PC-9 (cell line): ENCODE results near the gene MYOM1. TPM values are rescaled to one million over a fixed set of nuclear protein-coding genes. Genes with fewer than 3 reads are reported as not detected.

ENCODE experiments used
- BruUV-seq: library from RNA; stranded (reverse); fragments of 400-500 nt; replicated peaks from 2 replicates; lab custom pipeline; 2021; lab: Mats Ljungman, UMichigan
- CTCF ChIA-PET: fragments of 300-600 bp; sonication (Branson Sonifier 250); formaldehyde crosslinking; loops from one replicate; lab custom pipeline; 2022; ENCODE audit warnings: antibody characterized with exemption; lab: Charles Lee
- POLR2A ChIA-PET: fragments of 300-600 bp; sonication (Branson Sonifier 250); formaldehyde crosslinking; loops from one replicate; lab custom pipeline; 2022; ENCODE audit warnings: antibody characterized with exemption; ENCODE audit not compliant: unreplicated experiment; lab: Charles Lee
- DNase-seq, 2 experiments: peaks; one replicate each; pipeline versions ENCODE4 v3.0.0 to v3.0.0-alpha.2; 2015 to 2022; ENCODE audit warnings: mixed read lengths in 1 of 2
- H2AFZ ChIP-seq: fragments of 200-600 bp; sonication (generic); 2 replicates; pipeline ENCODE4 v1.8.1; 2017; ENCODE audit warnings: antibody characterized with exemption
- H3F3A ChIP-seq: fragments of 200-600 bp; sonication (generic); 2 replicates; pipeline ENCODE4 v1.8.1; 2017; ENCODE audit warnings: antibody characterized with exemption, mild to moderate bottlenecking, low read depth; ENCODE audit not compliant: insufficient read depth
- H3K27ac ChIP-seq: fragments of 200-600 bp; sonication (generic); 2 replicates; pipeline ENCODE4 v1.6.1; 2016; ENCODE audit warnings: mixed run types
- H3K27me3 ChIP-seq: fragments of 200-600 bp; sonication (generic); 2 replicates; pipeline ENCODE4 v1.6.1; 2016; ENCODE audit warnings: low read depth, mixed run types; ENCODE audit not compliant: insufficient read depth
- H3K36me3 ChIP-seq: fragments of 200-600 bp; sonication (generic); 2 replicates; pipeline ENCODE4 v1.6.1; 2016; ENCODE audit warnings: low read depth, mixed run types
- H3K4me1 ChIP-seq: fragments of 200-600 bp; sonication (generic); replicated peaks from 2 replicates; pipeline ENCODE4 v1.6.1; 2016; ENCODE audit warnings: mixed run types; ENCODE audit not compliant: insufficient read depth
- H3K4me2 ChIP-seq: fragments of 200-600 bp; sonication (generic); 2 replicates; pipeline ENCODE4 v1.6.1; 2017; ENCODE audit warnings: mixed run types
- H3K4me3 ChIP-seq: fragments of 200-600 bp; sonication (generic); 2 replicates; pipeline ENCODE4 v1.6.1; 2016; ENCODE audit warnings: mixed run types
- H3K79me2 ChIP-seq: fragments of 200-600 bp; sonication (generic); 2 replicates; pipeline ENCODE4 v1.6.1; 2017; ENCODE audit warnings: low read depth, mixed run types
- H3K9me2 ChIP-seq: fragments of 200-600 bp; sonication (generic); 2 replicates; pipeline ENCODE4 v1.8.1; 2017; ENCODE audit warnings: mild to moderate bottlenecking; ENCODE audit not compliant: insufficient read depth
- H3K9me3 ChIP-seq: fragments of 200-600 bp; sonication (generic); 2 replicates; pipeline ENCODE4 v1.8.1; 2016; ENCODE audit warnings: low read depth; ENCODE audit not compliant: insufficient read depth
- H4K20me1 ChIP-seq: fragments of 200-600 bp; sonication (generic); 2 replicates; pipeline ENCODE4 v1.8.1; 2017; ENCODE audit not compliant: insufficient read depth
- EZH2 ChIP-seq: fragments of 200-600 bp; sonication (generic); IDR thresholded peaks from 2 replicates; pipeline ENCODE4 v1.8.0; 2017; ENCODE audit warnings: antibody characterized with exemption, low read depth
- intact Hi-C: fragments of 100-400 bp; cut with micrococcal nuclease; formaldehyde crosslinking; loops from one replicate; pipeline ENCODE4 v1.10.0; 2022; ENCODE audit not compliant: unreplicated experiment
- total RNA-seq: library from RNA; stranded (reverse); gene quantifications from 2 replicates; pipeline ENCODE4 v1.2.3, GENCODE V29; 2021
- TF ChIP-seq, protein P1 (sequence below): fragments of 200-600 bp; sonication (generic); conservative IDR thresholded peaks from 2 replicates; pipeline ENCODE4 v1.6.1; 2017; ENCODE audit warnings: mixed run types, antibody characterized with exemption, mild to moderate bottlenecking, moderate library complexity

Gene MYOM1
- total RNA-seq, 1 experiment from 2014 or later = 1.3 TPM

DNA sequence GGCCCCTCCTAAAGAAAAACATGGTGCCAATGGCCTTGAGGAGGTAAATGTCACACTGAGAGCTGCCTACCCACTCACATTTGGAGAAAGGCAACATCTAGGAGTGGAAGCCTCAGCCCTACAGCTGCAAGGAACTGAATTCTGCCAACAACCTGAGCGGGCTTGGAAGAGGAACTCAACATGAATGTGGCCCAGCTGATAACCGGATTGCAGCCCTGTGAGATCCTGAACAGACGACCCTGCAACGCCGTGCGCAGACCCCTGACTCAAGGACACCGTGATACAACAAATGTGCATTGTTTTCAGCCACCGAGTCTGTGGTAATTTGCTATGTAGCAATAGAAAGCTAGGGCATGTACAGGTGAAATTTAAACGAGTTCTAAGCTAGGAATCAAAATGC is 99.4 kb downstream of the MYOM1 start:
- H3F3A ChIP-seq = peaks cover 33% of the 10 kb centered on the region
- TF ChIP-seq, protein P1, sequence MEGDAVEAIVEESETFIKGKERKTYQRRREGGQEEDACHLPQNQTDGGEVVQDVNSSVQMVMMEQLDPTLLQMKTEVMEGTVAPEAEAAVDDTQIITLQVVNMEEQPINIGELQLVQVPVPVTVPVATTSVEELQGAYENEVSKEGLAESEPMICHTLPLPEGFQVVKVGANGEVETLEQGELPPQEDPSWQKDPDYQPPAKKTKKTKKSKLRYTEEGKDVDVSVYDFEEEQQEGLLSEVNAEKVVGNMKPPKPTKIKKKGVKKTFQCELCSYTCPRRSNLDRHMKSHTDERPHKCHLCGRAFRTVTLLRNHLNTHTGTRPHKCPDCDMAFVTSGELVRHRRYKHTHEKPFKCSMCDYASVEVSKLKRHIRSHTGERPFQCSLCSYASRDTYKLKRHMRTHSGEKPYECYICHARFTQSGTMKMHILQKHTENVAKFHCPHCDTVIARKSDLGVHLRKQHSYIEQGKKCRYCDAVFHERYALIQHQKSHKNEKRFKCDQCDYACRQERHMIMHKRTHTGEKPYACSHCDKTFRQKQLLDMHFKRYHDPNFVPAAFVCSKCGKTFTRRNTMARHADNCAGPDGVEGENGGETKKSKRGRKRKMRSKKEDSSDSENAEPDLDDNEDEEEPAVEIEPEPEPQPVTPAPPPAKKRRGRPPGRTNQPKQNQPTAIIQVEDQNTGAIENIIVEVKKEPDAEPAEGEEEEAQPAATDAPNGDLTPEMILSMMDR = no peak
- no peak for TF ChIP-seq EZH2
- ChIA-PET CTCF (interaction anchor here (0.5 kb wide), 1 partner anchor 59 kb away, joined by 5 read pairs; no protein-coding TSS in a partner anchor), POLR2A (interaction anchor here (0.6 to 0.7 kb wide), 2 partner anchors 83 to 125 kb away, joined by 3 to 4 read pairs; no protein-coding TSS in a partner anchor)
- no peak overlapping the region for H3K4me3 ChIP-seq
- H3K9me3 ChIP-seq = no peaks in the 10 kb centered on the region
- H3K27ac ChIP-seq = peak overlapping the region; percentile 82
- H3K4me1 ChIP-seq = peaks cover 61% of the 10 kb centered on the region
- no peaks in the 10 kb centered on the region for H3K79me2 ChIP-seq
- H4K20me1 ChIP-seq = no peaks in the 10 kb centered on the region
- 0 out of 2 replicates have a peak overlapping the region, but pooled peaks have one; percentile 36 for H2AFZ ChIP-seq
- no TSS peak for BruUV-seq
- no peak for DNase-seq
- H3K4me2 ChIP-seq = peak overlapping the region; percentile 24
- H3K9me2 ChIP-seq = no peaks in the 10 kb centered on the region
- no peaks in the 10 kb centered on the region for H3K27me3 ChIP-seq
- H3K36me3 ChIP-seq = no peaks in the 10 kb centered on the region
- intact Hi-C loops = loop anchor here (2.0 kb wide), 2 partner anchors 106 to 126 kb away; partner anchors contain the start of gene MYL12A

- no TSS peak for BruUV-seq
- CTCF ChIA-PET = interaction anchor here (0.5 kb wide), 1 partner anchor 58 kb away, joined by 5 read pairs; no protein-coding TSS in a partner anchor
- peak; percentile 52 to 98 for DNase-seq
- Histone ChIP-seq H3K9me2 (no peaks in the 10 kb centered on the region), H3K27me3 (no peaks in the 10 kb centered on the region), H3K27ac (peak overlapping the region; percentile 82), H3K36me3 (no peaks in the 10 kb centered on the region), H3F3A (peaks cover 39% of the 10 kb centered on the region), H3K4me2 (peak overlapping the region; percentile 60), H2AFZ (0 out of 2 replicates have a peak overlapping the region, but pooled peaks have one; percentile 36), H3K9me3 (no peaks in the 10 kb centered on the region), H4K20me1 (no peaks in the 10 kb centered on the region), H3K4me3 (no peak overlapping the region), H3K79me2 (no peaks in the 10 kb centered on the region), H3K4me1 (peaks cover 68% of the 10 kb centered on the region)
- TF ChIP-seq, protein P1 = no peak
- no peak for TF ChIP-seq EZH2
- intact Hi-C loops = loop anchor here (2.0 kb wide), 2 partner anchors 105 to 127 kb away; partner anchors contain the start of gene MYL12A
- POLR2A ChIA-PET = interaction anchor here (0.6 kb wide), 1 partner anchor 82 kb away, joined by 4 read pairs; no protein-coding TSS in a partner anchor
Observed at GRCh38 chr18:3119401-3120341, 100.1 kb downstream of the MYOM1 start.
